ENCODE measurements around the gene CXorf66.

DNA sequence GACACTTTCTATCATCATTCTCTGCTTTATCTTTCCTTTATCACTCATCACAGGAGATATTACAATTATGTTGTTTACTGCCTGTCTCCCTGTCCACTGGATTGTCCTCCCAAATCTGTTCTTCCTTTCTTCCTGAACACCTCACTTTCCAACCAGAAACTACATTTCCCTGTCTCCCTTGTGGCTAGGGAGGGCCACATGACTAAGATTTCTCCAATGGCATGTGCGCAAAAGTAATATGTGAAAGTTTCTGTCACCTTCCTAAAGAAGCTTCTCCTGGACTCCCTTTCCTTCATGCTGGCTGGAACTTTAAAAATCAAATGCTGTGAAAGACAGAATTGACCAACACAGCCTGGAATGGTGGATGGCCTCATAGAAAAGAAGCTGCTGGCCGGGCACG, 58.2 kb downstream of the CXorf66 start:
- TF ChIP-seq, protein P1, sequence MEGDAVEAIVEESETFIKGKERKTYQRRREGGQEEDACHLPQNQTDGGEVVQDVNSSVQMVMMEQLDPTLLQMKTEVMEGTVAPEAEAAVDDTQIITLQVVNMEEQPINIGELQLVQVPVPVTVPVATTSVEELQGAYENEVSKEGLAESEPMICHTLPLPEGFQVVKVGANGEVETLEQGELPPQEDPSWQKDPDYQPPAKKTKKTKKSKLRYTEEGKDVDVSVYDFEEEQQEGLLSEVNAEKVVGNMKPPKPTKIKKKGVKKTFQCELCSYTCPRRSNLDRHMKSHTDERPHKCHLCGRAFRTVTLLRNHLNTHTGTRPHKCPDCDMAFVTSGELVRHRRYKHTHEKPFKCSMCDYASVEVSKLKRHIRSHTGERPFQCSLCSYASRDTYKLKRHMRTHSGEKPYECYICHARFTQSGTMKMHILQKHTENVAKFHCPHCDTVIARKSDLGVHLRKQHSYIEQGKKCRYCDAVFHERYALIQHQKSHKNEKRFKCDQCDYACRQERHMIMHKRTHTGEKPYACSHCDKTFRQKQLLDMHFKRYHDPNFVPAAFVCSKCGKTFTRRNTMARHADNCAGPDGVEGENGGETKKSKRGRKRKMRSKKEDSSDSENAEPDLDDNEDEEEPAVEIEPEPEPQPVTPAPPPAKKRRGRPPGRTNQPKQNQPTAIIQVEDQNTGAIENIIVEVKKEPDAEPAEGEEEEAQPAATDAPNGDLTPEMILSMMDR (IDR thresholded peaks at IDR 0.05; ENCODE audit: control extremely low read depth in 1 of 3, insufficient read depth in 1 of 3, low read depth in 1 of 3, low read length in 3 of 3) = no peak
- no peak for TF ChIP-seq POLR2A (IDR thresholded peaks at IDR 0.05; ENCODE audit: control extremely low read depth in 1 of 2, low read depth in 2 of 2, low read length in 2 of 2)
- no peak for TF ChIP-seq ZNF274 (IDR thresholded peaks at IDR 0.05; ENCODE audit: borderline replicate concordance, extremely low read depth, low read length)
- TF ChIP-seq POLR2AphosphoS5 (IDR thresholded peaks at IDR 0.05; ENCODE audit: low read depth, low read length) = no peak
- TF ChIP-seq SUZ12 (IDR thresholded peaks at IDR 0.05; ENCODE audit: low read length) = no peak
- no peak for TF ChIP-seq CEBPB (IDR thresholded peaks at IDR 0.05; ENCODE audit: low read depth, low read length)
- TF ChIP-seq NRF1 (IDR thresholded peaks at IDR 0.05; ENCODE audit: low read depth, low read length) = no peak

All from H1 (cell line).